A549 (cell line): ENCODE measurements around the gene TM4SF5.

Experiments
- CTCF ChIP-seq: fragments of >200 bp; sonication (Bioruptor Twin); formaldehyde crosslinking; IDR thresholded peaks from 3 replicates; pipeline ENCODE4 v1.5.1; 2016
- POLR2A ChIP-seq: IDR thresholded peaks from 2 replicates; pipeline ENCODE4 v1.6.1; 2012; ENCODE audit warnings: mild to moderate bottlenecking, low read length

GRCh38 chr17:4795168-4795567 lies 23.5 kb downstream of the TM4SF5 start:
- TF ChIP-seq POLR2A (no peak), CTCF (no peak)
